ENCODE data around the gene DEK. TPM values are rescaled to one million over a fixed set of nuclear protein-coding genes. Genes with fewer than 3 reads are reported as not detected.

The DEK gene
- total RNA-seq, 1 donor from 2014 or later, result 78.5 TPM

DNA sequence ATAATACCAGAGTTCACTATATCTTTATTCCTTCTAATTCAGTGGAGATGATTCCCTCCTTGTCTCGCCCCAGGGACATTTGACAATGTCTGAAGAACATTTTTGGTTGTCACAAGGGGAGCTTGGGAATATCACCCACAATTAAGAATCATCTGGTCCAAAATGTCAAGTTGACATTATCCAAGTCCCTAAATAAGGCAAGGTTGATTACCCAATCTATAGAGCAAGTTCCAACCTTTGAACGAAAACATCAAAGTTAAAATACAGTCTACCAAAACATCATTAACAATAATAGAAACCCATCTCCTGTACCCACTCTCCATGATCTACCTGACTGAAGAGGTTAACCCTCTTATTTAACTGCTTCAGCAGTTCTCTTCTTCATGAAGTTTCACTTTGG is 15.6 kb downstream of the DEK start:
- H3K27ac ChIP-seq, result no peak overlapping the region
- intact Hi-C loops (cut with DNase I), result no loop called here
- peaks cover 84% of the 10 kb centered on the region for H3K36me3 ChIP-seq
- H3K27me3 ChIP-seq (ENCODE audit: low read depth), result no peaks in the 10 kb centered on the region
- no peak overlapping the region for H3K4me3 ChIP-seq
- no peaks in the 10 kb centered on the region for H3K9me3 ChIP-seq
- DNase-seq (no peak), ATAC-seq (no peak)
- no peaks in the 10 kb centered on the region for H3K4me1 ChIP-seq
- TF ChIP-seq, protein P1, sequence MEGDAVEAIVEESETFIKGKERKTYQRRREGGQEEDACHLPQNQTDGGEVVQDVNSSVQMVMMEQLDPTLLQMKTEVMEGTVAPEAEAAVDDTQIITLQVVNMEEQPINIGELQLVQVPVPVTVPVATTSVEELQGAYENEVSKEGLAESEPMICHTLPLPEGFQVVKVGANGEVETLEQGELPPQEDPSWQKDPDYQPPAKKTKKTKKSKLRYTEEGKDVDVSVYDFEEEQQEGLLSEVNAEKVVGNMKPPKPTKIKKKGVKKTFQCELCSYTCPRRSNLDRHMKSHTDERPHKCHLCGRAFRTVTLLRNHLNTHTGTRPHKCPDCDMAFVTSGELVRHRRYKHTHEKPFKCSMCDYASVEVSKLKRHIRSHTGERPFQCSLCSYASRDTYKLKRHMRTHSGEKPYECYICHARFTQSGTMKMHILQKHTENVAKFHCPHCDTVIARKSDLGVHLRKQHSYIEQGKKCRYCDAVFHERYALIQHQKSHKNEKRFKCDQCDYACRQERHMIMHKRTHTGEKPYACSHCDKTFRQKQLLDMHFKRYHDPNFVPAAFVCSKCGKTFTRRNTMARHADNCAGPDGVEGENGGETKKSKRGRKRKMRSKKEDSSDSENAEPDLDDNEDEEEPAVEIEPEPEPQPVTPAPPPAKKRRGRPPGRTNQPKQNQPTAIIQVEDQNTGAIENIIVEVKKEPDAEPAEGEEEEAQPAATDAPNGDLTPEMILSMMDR (IDR thresholded peaks at IDR 0.05), result no peak

DNA sequence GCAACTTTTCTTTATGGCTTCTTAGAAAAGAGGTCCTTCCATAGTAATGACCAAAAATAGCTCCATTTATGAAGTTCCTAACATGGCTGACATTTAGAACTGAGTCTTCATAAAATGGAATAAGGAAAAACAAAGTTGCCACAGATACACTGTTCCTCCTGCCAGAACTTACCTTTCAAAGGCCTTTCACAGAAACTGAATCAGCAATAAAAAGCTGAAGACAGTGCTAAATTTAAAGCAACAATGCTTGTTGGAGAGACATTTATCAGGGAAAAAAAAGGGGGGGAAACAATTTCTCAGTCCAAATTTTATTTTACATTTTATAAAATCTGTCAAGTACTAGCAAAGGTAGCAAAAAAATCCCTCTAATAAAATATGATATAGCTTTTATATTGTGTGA is 17.3 kb downstream of the DEK start:
- TF ChIP-seq, protein P1 (IDR thresholded peaks at IDR 0.05), result no peak
- H3K4me1 ChIP-seq, result no peaks in the 10 kb centered on the region
- no peak overlapping the region for H3K4me3 ChIP-seq
- intact Hi-C loops (cut with DNase I), result no loop called here
- no peaks in the 10 kb centered on the region for H3K9me3 ChIP-seq
- no peak overlapping the region for H3K27ac ChIP-seq
- DNase-seq (no peak), ATAC-seq (no peak)
- H3K36me3 ChIP-seq, result peaks cover 86% of the 10 kb centered on the region
- no peaks in the 10 kb centered on the region for H3K27me3 ChIP-seq (ENCODE audit: low read depth)

DNA sequence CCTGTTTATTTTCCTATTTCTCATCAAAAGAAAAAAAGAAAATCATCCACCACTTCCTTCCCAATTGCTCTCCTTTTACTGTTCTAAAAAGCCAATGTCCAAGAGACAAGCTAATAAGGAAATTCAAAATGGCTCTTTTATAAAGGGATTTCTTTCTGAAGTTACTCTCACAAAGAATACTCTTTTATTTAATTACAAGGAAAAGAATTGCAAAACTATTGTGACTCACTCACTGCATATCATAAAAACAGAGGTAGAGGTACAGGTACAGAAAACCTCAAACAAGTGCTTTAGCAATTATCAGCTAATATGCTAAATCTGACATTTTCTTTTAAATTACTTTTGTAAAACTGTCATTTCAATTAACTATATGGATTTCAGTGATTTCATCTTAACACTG is 18.1 kb downstream of the DEK start:
- DNase-seq, result no peak
- H3K27me3 ChIP-seq (ENCODE audit: low read depth), result no peaks in the 10 kb centered on the region
- ATAC-seq, result no peak
- peaks cover 88% of the 10 kb centered on the region for H3K36me3 ChIP-seq
- H3K4me3 ChIP-seq, result no peak overlapping the region
- TF ChIP-seq, protein P1 (IDR thresholded peaks at IDR 0.05), result no peak
- H3K4me1 ChIP-seq, result no peaks in the 10 kb centered on the region
- no peaks in the 10 kb centered on the region for H3K9me3 ChIP-seq
- H3K27ac ChIP-seq, result no peak overlapping the region
- intact Hi-C loops (cut with DNase I), result no loop called here

DNA sequence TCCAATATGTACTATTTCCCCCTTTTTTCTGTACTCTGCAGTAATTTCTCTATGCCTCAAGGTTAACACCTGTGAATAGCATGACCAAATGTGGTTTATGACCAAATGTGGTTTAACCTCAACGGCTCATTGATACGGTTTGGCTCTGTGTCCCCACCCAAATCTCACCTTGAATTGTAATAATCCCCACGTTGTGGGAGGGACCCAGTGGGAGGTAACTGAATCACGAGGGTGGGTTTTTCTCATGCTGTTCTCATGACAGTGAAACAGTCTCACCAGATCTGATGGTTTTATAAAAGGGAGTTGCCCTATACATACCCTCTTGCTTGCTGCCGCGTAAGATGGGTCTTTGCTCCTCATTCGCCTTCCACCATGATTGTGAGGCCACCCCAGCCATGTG is 18.7 kb downstream of the DEK start:
- no peaks in the 10 kb centered on the region for H3K4me1 ChIP-seq
- H3K36me3 ChIP-seq, result peaks cover 91% of the 10 kb centered on the region
- no peaks in the 10 kb centered on the region for H3K9me3 ChIP-seq
- no peak overlapping the region for H3K27ac ChIP-seq
- H3K4me3 ChIP-seq, result no peak overlapping the region
- intact Hi-C loops (cut with DNase I), result no loop called here
- no peaks in the 10 kb centered on the region for H3K27me3 ChIP-seq (ENCODE audit: low read depth)
- TF ChIP-seq, protein P1 (IDR thresholded peaks at IDR 0.05), result no peak
- ATAC-seq (no peak), DNase-seq (no peak)

DNA sequence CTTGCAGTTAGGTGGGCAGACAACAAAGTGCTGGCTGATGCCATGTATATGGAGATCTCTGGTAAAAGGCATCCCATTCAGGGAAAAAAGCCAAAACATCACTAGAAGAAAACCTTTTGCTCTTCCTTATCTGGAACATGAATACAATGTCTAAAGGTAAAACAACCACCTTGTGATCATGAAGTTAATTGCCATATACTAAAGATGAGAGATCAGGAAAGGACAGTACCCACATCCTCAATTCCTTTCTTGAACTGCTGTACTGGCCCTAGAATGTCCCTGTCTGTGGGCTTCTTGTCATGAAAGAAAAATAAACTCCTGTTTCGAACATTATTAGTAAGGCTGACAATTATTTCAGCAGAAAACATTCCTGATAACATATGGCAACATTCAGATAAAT is 19.3 kb downstream of the DEK start:
- no peak for ATAC-seq
- Histone ChIP-seq H3K9me3 (no peaks in the 10 kb centered on the region), H3K27ac (no peak overlapping the region), H3K36me3 (peaks cover 85% of the 10 kb centered on the region), H3K4me1 (no peaks in the 10 kb centered on the region), H3K27me3 (ENCODE audit: low read depth) (no peaks in the 10 kb centered on the region), H3K4me3 (no peak overlapping the region)
- intact Hi-C loops (cut with DNase I), result no loop called here
- TF ChIP-seq, protein P1 (IDR thresholded peaks at IDR 0.05), result no peak
- no peak for DNase-seq

DNA sequence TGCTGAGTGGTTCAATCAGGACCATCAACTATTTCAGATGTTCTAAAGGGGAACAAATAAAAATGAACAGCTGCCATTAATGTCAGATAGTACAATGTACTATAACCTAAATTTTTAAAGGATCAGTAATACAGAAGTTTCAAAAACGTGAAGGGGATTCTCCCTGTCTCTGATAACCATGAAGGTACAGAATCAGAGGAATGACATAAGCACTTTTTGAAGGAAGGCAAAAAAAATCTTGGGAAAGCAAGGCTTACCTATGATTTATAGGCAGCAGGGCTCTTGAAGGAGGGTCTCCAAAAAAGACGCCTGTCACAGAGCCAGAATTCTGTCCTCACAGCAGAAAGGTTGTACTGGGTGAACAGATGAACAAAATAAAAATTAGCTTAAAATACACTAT is 20.1 kb downstream of the DEK start:
- Histone ChIP-seq H3K36me3 (peaks cover 78% of the 10 kb centered on the region), H3K27ac (no peak overlapping the region), H3K4me1 (no peaks in the 10 kb centered on the region), H3K27me3 (ENCODE audit: low read depth) (no peaks in the 10 kb centered on the region), H3K4me3 (no peak overlapping the region), H3K9me3 (no peaks in the 10 kb centered on the region)
- TF ChIP-seq, protein P1 (IDR thresholded peaks at IDR 0.05), result no peak
- intact Hi-C loops (cut with DNase I), result no loop called here
- ATAC-seq (no peak), DNase-seq (no peak)
